NCI-H82 treated with DMSO at 0.1 percent for 48 hours (cell line): ENCODE measurements around the gene ATP8A1.
A peak's percentile ranks its signal among the peaks of the same experiment; 100 is the strongest.

Experiments used
- DNase-seq: peaks from one replicate; lab custom pipeline; 2025; ENCODE audit not compliant: unreplicated experiment; lab: John Stamatoyannopoulos, UW

ATP8A1 gene

GRCh38 chr4:42417550-42417949 is 239.4 kb downstream of the ATP8A1 start:
- DNase-seq: no peak

DNA sequence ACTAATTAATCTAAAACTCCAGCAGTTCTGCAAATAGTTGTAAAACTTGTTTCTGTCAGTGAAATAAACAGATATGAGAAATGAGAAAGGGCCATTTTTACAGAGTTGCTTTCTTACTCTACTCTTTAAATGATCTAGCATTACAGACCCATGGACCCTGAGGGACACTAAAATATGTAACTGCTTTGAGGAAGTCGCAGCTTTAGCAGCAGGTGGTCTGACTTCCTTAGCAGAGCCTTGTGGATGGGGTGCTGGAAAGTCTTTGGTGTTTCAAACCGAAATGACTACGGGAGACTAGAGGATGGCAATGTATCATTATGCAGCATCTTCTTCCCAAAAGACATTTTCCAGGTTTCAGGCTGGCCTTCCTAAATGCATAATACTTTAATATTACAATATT is 240.9 kb downstream of the ATP8A1 start:
- DNase-seq: no peak

- DNase-seq: no peak
Observed at GRCh38 chr4:42415281-42415680, 241.6 kb downstream of the ATP8A1 start.

GRCh38 chr4:42412251-42412650 is 244.7 kb downstream of the ATP8A1 start:
- DNase-seq: no peak

DNA sequence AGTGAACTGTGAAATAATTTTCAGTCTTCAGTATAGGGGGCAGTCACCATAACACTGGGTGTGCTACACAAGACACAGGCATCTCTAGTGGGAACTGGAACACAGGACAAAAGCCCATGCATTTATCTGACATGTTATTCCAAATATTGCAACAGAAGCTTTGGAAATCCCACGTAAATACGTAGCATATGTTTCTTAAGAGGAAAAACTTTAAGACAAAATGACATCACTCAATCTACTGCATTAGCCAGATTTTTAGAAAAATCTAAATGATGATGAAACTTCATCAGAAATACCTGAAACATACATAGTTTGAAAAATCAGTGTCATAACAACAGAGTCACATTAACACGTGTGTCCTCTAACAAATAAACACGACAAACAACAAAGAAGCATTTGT is 245.1 kb downstream of the ATP8A1 start:
- DNase-seq: no peak

DNA sequence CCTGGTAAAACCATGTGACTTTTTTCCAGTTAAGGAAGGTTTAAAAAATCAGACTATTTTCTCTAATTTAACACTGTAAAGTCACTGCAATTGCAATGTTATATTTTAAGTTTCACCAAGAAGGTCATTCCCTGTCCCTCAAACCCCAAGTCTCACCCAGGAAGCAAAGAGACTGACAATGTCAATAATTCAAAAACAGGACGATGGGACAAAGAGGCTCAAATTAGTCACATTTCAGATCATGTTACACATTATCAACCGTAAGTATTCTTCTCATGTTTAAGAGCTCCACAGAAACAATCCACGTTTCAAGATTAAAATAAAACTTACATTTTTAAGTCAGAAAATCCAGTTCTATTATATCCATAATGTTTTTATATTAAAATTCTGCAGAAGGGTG is 246.5 kb downstream of the ATP8A1 start:
- DNase-seq: no peak

- no peak for DNase-seq
Observed at GRCh38 chr4:42404001-42404400, 252.9 kb downstream of the ATP8A1 start.

- DNase-seq: no peak
Observed at GRCh38 chr4:42401171-42401570, 255.7 kb downstream of the ATP8A1 start.

DNA sequence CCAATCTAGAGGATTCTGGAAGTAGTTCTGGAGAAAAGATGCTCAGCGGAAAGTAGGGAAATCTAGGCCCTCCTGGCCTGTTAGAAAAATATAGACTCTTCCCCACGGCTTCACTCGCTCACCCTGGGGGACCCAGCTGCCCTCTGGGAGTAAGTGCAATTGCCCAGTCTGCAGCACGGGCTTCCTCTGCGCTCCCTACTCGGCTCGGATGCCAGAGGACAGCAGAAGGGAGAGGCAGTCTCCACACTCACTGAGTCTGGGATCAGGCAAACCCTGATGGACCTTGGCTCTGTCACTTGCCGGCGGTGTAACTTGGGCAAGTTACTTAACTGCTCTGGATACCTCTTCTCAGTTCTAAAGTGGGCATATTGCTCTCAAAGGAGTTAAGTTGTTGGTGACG is 257.5 kb downstream of the ATP8A1 start:
- DNase-seq: no peak

GRCh38 chr4:42398871-42399331 is 258.0 kb downstream of the ATP8A1 start:
- no peak for DNase-seq

DNA sequence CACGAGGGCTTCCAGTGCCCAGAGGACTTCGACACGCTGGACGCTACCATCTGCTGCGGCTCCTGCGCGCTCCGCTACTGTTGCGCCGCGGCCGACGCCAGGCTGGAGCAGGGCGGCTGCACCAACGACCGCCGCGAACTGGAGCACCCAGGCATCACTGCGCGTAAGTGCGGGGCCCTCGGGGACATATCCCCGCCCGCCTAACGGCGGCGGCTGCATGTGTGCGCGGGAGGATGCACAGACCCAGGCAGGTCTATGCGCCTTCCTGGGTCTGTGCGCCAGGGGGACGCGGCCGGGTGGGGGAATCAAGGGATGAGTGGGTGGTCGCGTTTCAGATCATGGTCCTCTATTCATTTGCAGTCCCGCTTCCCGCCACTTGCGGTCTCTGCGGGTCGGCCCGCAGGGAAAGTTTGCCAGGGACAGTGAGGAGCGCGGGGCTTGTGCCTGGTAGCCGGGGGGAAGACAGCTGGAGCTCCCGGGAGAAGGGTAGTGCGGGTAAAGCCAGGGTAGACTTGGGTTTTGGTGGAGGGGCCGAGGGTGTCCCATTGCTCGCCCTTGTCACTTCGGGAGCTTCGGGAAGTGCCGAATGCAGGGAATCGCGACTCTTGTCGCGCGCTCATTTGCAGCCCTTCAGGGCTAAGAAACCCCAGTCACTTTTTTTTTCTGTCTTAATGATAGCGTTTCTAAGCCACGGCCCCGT is 258.6 kb downstream of the ATP8A1 start:
- DNase-seq: no peak

DNA sequence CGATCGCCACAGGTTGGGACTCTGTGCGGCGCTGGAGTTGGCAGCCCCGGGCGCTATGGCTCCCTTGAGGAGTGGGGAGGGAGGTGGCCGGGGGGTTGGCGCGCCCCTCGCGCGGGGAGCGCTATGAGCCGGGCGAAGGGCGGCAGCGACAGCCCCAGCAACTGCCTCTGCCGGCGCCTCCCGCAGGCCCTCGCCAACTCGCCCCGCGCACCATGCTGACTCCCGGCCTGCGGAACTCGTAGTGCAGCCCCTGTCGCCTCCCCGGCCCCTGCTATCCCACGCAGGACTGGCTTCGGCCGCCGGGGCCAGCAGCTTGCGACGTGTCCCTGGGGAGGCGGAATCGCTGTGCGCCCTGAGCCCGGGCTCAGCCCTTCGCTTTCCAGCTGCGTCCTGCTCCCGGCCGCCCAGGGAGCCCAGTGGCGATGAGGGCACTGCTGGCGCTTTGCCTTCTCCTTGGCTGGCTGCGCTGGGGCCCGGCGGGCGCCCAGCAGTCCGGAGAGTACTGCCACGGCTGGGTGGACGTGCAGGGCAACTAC is 259.2 kb downstream of the ATP8A1 start:
- no peak for DNase-seq

DNA sequence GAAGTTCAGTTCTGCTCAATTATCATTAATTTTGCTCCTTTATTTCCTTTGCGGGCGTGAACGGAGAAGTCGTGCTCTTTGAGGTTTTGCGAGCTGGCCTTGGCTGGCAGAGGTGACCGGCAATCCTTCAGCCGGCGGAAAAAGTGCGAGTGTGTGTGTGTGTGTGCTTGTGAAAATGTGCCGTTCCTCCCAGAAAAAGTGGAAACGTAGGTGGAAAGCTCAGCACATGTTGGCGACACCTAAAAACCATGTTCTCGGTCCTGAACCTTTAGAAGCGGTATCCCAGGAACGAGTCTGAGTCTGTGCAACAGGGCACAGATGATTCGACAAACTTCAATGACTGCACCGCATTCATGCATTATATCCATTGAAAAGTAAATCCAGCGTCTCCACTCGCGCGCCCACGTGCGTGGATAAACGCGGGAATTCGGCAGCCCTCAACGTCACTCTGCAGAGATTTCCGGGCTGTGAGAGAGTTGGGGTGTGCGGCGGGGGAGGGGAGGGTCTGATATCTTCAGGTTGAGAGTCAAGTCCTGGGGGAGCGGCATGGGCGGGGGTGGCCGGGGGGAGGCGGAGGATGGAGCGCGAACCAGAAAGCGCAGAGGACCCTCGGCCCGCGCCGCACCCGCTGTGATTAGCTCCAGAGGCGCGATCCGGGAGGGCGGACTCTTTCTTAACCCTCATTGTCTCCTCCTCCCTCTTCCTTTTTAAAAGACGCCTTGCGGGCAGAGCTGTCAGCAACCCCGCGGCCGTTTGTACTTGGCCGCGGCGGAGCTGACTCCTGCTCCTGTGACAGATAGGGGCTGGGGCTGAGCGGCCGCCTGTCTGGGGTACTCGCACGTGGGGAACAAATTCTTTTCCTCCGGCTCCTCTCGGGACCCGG is 259.9 kb downstream of the ATP8A1 start, which contains the start of gene SHISA3:
Gene SHISA3 (plus strand): TSS at position 737 of the 883 bp plus-strand sequence. CDS start 569 bp downstream, outside the sequence.
- DNase-seq: peak; percentile 5

DNA sequence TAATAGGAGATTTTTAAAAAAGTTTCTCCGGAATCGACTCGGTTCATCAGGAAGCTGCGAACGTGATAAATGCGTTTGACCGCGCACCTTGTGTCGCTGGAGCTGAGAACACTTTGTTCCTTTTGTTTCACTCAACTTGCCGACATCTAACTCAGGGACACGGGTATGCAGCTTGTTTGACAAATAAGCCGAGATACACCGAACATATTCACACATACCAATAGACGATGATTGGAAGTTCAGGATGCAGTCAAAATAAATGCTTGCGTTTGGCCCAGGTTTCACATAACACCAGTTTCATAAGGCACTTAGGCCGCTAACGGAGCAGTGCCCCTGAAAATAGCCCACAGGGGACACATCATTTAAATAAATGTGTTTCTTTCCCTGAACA is 260.5 kb downstream of the ATP8A1 start:
- DNase-seq: no peak

DNA sequence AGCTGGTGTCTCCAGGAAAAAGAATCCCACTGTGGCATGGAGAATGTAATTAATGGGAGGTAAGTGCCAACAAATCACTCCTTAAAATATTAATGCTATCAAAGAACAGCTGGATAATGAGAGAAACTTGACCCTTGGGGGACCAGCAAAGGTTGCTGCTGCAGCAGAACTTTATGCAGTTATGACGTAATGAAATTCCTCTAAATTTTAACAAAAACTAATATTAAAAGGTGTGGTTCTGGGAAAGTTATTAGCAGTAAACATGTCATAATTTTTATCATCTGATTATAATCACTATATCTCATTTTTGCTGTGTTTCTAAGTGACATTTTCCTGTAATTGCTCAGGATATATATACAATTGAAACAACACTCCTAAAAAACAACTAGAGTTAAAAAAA is 261.3 kb downstream of the ATP8A1 start:
- no peak for DNase-seq

DNA sequence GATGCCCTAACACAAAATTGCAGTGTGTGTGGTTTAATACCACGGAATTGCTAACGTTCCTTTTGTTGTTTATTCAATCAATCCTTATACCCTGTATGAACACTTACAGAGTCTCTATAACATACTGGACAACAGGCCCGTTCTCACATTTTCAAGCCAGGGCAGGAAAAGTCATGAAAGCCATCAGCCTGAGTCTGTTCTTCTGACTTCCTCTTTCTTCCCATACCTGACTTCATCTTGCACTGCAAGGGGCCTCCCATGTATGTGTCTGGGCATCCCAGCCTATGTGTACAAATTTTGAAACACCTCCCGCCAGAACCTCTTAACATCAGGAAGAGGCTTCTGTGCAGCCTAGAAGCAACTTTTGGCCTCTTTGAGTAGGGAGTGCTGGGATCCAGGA is 264.5 kb downstream of the ATP8A1 start:
- DNase-seq: no peak

GRCh38 chr4:42391981-42392380 is 264.9 kb downstream of the ATP8A1 start:
- DNase-seq: no peak

DNA sequence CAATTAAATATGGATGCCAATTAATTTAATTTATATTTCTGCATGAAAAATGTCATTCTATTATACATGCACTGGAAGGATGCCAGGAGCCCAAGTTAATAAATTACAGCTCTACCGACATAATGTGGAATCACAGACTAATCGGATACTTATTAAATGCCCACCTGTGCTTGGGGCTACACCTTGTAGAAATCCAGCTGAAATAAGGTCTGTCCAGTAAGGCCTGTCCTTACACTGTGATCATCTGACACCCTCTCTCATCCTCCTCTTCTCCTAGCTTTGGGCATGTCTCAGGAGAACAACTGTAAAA is 265.6 kb downstream of the ATP8A1 start:
- DNase-seq: no peak

DNA sequence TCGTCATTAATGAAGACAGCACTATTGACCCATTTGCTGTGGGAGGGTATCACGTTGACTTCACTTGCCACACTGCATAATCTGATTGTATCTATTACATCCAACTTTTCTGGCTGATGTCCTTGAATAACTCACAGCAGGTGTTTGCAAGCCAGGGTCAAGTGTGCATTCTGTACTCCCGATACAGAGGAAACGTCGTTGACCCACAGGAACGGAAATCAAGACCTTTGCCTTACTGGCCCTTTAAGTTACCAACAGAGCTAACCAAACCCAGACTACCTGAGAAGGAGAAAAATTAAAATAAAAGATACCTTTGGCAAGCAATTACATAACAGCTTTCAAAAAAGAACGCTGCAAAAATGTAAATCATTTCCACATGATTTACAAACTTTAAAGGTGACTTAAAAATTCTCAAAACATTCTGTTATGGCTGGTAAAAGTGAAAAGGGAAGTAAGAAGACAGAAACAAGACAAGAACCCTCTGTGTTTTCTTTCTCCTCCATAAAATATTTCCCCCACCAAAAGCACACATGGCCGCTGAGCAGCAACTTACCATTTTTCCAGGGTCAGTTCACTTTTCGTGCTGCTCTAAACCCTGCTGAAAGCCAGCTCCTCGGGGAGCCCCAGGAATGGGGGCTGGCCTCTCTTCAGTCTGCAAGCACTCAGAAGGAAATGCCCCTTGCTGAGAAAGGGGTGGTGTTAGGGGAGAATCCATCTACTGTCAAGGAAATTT is 266.1 kb downstream of the ATP8A1 start:
- DNase-seq: no peak

- no peak for DNase-seq
Observed at GRCh38 chr4:42385516-42385915, 271.4 kb downstream of the ATP8A1 start.

DNA sequence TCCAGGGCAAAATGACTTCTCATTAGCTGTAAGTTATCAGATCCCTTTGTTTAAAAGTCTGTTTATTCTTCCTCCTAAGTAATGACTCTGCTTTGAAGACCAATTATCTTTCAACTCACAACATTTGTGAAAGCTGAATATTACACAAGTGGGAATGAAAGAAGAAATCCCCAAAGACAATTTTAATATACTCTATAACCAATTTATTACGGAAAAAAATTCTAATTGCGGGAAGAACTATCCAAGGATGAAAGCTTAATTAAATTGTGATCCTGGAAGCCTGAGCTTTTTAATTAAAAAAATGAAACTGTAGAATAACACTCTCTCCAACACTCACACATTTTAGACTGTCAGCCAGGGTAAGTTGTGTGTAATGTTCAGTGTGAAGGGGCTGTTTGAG is 275.2 kb downstream of the ATP8A1 start:
- DNase-seq: no peak
